SK-N-SH treated with all-trans-retinoic acid at 6 μM for 48 hours (cell line): ENCODE results near the gene C15orf62.

ENCODE experiments used
- BACH2 ChIP-seq: fragments of 250-450 bp; sonication (Bioruptor Pico); IDR thresholded peaks from 2 replicates; pipeline ENCODE4 v1.9.0; 2021; ENCODE audit warnings: mild to moderate bottlenecking, borderline replicate concordance
- CSRNP3 ChIP-seq: fragments of 250-450 bp; sonication (Bioruptor Pico); IDR thresholded peaks from 2 replicates; pipeline ENCODE4 v1.5.1; 2021; ENCODE audit warnings: mild to moderate bottlenecking, moderate library complexity
- ISL1 ChIP-seq: fragments of 250-450 bp; sonication (Bioruptor Pico); IDR thresholded peaks from 2 replicates; pipeline ENCODE4 v2.1.2; 2022; ENCODE audit warnings: mild to moderate bottlenecking, moderate library complexity
- TCF4 ChIP-seq: fragments of 250-450 bp; sonication (Bioruptor Pico); IDR thresholded peaks from 2 replicates; pipeline ENCODE4 v1.8.0; 2021; ENCODE audit warnings: mild to moderate bottlenecking, moderate library complexity, borderline replicate concordance
- ZFP3 ChIP-seq: fragments of 250-450 bp; sonication (Bioruptor Pico); IDR thresholded peaks from 2 replicates; pipeline ENCODE4 v1.5.0; 2020; ENCODE audit warnings: mild to moderate bottlenecking, moderate library complexity
- ZFP30 ChIP-seq: fragments of 450-650 bp; formaldehyde crosslinking; IDR thresholded peaks from 2 replicates; pipeline ENCODE4 v1.5.0; 2022; ENCODE audit warnings: mild to moderate bottlenecking, moderate library complexity
- TF ChIP-seq, protein P1 (sequence below): fragments of 250-450 bp; sonication (Bioruptor Pico); IDR thresholded peaks from 2 replicates; pipeline ENCODE4 v1.8.0; 2020; ENCODE audit warnings: mild to moderate bottlenecking, moderate library complexity, borderline replicate concordance

DNA sequence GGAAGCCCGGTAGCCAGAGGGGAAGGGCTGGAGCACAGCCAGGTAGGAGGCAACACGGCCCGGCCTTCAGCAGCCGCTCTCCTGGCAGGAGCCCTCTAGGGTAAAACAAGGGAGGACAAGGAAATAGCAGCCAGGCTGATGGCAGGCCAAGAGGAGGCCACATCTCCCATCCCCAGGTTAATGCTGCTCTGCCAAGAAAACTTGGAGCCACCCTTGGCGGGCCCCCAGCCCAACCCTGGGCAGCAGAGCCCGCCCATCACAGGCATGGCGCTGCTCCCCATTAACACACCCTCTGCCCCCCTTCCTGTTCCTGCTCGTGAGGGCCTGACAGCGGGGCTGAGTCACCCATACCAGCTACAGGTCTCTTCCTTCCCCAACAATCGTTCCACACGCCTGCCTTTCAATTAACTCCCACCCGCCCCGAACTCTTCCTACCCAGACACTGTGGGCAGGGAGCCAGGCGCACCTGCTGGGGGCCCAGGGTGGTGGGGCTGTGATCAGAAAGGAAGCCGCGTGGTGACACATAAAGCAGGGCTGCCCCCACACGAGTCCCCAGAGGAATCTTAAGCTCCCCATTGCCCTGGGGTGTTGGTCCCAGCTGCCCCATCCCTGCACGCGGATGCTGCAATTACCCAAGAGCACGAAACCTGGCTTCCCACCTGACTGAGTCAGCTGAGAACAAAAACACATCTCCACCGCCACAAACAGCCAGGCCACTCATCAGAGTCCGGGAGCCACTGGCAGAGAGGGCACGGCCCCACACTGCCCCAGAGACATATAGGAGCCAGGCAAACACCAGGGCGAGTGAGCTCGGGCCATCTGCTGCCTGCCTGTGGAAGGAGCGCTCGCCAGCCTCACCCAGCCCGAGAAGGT is at the start of gene C15orf62:
- TF ChIP-seq ZFP30 (CRISPR knock-in tag) (no peak), ZFP3 (CRISPR knock-in tag) (no peak), TCF4 (CRISPR knock-in tag) (no peak), ISL1 (no peak), CSRNP3 (CRISPR knock-in tag) (no peak), BACH2 (CRISPR knock-in tag) (no peak)
- TF ChIP-seq, protein P1, sequence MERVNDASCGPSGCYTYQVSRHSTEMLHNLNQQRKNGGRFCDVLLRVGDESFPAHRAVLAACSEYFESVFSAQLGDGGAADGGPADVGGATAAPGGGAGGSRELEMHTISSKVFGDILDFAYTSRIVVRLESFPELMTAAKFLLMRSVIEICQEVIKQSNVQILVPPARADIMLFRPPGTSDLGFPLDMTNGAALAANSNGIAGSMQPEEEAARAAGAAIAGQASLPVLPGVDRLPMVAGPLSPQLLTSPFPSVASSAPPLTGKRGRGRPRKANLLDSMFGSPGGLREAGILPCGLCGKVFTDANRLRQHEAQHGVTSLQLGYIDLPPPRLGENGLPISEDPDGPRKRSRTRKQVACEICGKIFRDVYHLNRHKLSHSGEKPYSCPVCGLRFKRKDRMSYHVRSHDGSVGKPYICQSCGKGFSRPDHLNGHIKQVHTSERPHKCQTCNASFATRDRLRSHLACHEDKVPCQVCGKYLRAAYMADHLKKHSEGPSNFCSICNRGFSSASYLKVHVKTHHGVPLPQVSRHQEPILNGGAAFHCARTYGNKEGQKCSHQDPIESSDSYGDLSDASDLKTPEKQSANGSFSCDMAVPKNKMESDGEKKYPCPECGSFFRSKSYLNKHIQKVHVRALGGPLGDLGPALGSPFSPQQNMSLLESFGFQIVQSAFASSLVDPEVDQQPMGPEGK = no peak
